Spinal cord (tissue), 10 donors: ENCODE data around the gene UHMK1. TPM values are rescaled to one million over a fixed set of nuclear protein-coding genes. Genes with fewer than 3 reads are reported as not detected.
"Not testable (repeated sequence)": the region's sequence is repeated elsewhere in the genome, so short reads cannot be mapped to it uniquely, and the experiment has no call there.

Experiments
- DNase-seq, 6 donors: peaks; one replicate each; pipeline versions ENCODE4 v3.0.0 to v3.0.0-alpha.2; 2013 to 2015; ENCODE audit warnings: low spot score in 6 of 6, low read depth in 4 of 6
- H3K27ac ChIP-seq: one replicate; pipeline ENCODE4 v1.5.1; 2013; ENCODE audit warnings: low read depth, low read length, control low read depth
- H3K27me3 ChIP-seq: one replicate; pipeline ENCODE4 v1.6.1; 2013; ENCODE audit warnings: low read length; ENCODE audit not compliant: control insufficient read depth, insufficient read depth
- H3K36me3 ChIP-seq: one replicate; pipeline ENCODE4 v1.6.1; 2013; ENCODE audit warnings: low read length; ENCODE audit not compliant: control insufficient read depth, insufficient read depth
- H3K4me1 ChIP-seq: one replicate; pipeline ENCODE4 v1.6.1; 2013; ENCODE audit warnings: low read length; ENCODE audit not compliant: control insufficient read depth, insufficient read depth
- H3K4me3 ChIP-seq: one replicate; pipeline ENCODE4 v1.5.1; 2013; ENCODE audit warnings: low read depth, low read length, control low read depth
- H3K9me3 ChIP-seq: one replicate; pipeline ENCODE4 v1.6.1; 2013; ENCODE audit warnings: low read length; ENCODE audit not compliant: control insufficient read depth, insufficient read depth
- WGBS: methylation state at CpG from one replicate; pipeline ENCODE4 v1.1.5; 2013; ENCODE audit warnings: missing lambda C conversion rate; ENCODE audit not compliant: insufficient coverage; 5-methylcytosine and 5-hydroxymethylcytosine counted together
- polyA plus RNA-seq, 2 donors: library from polyadenylated mRNA; unstranded; fragments of 120-200 nt; gene quantifications; one replicate each; pipeline ENCODE4 v1.2.1, GENCODE V29; 2013; ENCODE audit not compliant: insufficient read length in 2 of 2
- total RNA-seq, 2 donors: library from RNA; depleted of rRNA in 1 of 2; stranded (reverse); fragments of 120-200 nt in 1 of 2; fragments of >200 nt in 1 of 2; gene quantifications; one replicate each; pipeline versions ENCODE4 v1.2.3 to v1.2.4, GENCODE V29; 2013 to 2014
- donor health status: healthy.

The UHMK1 gene
- total and polyA plus RNA-seq, 4 donors = 21.0 to 105 (median 29.0) TPM

DNA sequence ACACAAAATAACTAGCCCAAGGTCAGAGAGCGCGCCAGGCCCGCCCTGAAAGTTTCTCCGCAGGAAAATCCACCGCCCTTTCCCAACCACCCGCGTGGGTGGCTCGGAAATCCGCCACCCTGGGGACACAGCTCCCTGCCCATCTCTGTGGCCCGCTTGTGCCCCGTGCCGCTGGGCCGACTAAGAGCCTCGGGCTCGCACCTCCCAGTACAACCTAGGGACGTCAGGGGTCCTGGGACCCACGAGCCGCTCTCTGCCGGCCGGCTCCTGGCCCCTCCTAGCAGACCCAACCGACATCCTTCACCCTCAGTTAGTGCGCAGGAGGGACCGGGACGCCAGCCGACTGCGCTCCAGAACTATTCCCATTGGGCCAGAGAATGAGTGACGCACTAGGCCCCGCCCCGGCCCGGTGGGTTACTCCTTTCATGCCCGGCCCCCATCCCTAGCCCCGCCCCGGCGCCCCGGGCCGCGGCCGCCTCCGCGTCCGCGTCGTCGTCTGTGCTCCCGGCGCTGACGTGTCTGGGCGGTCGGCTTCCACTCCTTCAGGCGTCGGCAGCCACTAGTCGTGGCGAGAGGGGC, 63.5 kb downstream of the UHMK1 start:
- Histone ChIP-seq H3K27ac (peak overlapping the region; percentile 94), H3K9me3 (no peaks in the 10 kb centered on the region), H3K4me1 (peaks cover 8% of the 10 kb centered on the region), H3K4me3 (peak overlapping the region; percentile 88), H3K27me3 (no peaks in the 10 kb centered on the region), H3K36me3 (no peaks in the 10 kb centered on the region)
- peak; percentile 89 to 99 (median 94) for DNase-seq
- under 1% methylated on average over 53 of the region's 53 CpGs for WGBS

- Histone ChIP-seq H3K36me3 (no peaks in the 10 kb centered on the region), H3K27ac (peak within 1 kb of the TSS; percentile 94), H3K4me3 (peak within 1 kb of the TSS; percentile 88), H3K4me1 (peaks cover 8% of the 10 kb centered on the region), H3K9me3 (no peaks in the 10 kb centered on the region), H3K27me3 (no peaks in the 10 kb centered on the region)
- WGBS = under 1% methylated on average over 63 of the region's 69 CpGs
- peak in 2 of 6 donors; percentile 15 to 38 for DNase-seq
These were observed 64.2 kb downstream of the UHMK1 start, which contains the start of gene UAP1 for GRCh38 chr1:162561616-162562469. UAP1 (plus strand) TSS chr1:162561722; CDS start chr1:162566069, 4,347 bp downstream.

- Histone ChIP-seq H3K27ac (peak overlapping the region; percentile 57), H3K36me3 (no peaks in the 10 kb centered on the region), H3K4me1 (peaks cover 8% of the 10 kb centered on the region), H3K9me3 (no peaks in the 10 kb centered on the region), H3K27me3 (no peaks in the 10 kb centered on the region), H3K4me3 (peak overlapping the region; percentile 88)
- WGBS = 61% methylated on average over 3 of the region's 5 CpGs
- DNase-seq = peak in 3 of 6 donors; percentile 7 to 41 (median 35)
These were observed 64.8 kb downstream of the UHMK1 start for GRCh38 chr1:162562470-162562828.

DNA sequence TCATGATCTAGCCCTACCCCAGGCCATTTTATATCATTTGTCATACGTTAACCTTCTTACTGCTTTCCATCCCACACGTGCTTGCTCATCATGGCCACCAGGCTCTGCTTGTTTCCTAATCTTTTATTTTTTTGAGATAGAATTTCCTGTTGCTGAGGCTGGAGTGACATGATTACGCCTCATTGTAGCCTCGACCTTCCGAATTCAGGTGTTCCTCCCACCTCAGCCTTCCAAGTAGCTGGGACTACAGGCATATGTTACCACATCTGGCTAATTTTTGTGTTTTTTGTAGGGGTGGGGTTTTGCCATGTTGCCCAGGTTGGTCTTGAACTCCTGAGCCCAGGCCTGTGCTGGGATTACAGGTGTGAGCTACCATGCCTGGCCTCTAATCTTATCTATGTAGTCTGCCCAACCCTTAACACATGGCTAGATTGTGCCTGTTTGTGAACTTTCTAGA, 67.2 kb downstream of the UHMK1 start:
- Histone ChIP-seq H3K36me3 (peaks cover 4% of the 10 kb centered on the region), H3K9me3 (no peaks in the 10 kb centered on the region), H3K27ac (no peak overlapping the region), H3K27me3 (no peaks in the 10 kb centered on the region), H3K4me1 (peaks cover 8% of the 10 kb centered on the region), H3K4me3 (no peak overlapping the region)
- WGBS = no CpG with 5 or more reads among the region's 5 CpGs
- no peak for DNase-seq

- H3K4me1 ChIP-seq = peaks cover 8% of the 10 kb centered on the region
- H3K27me3 ChIP-seq = no peaks in the 10 kb centered on the region
- no peak for DNase-seq
- H3K4me3 ChIP-seq = no peak overlapping the region
- peaks cover 4% of the 10 kb centered on the region for H3K36me3 ChIP-seq
- H3K9me3 ChIP-seq = no peaks in the 10 kb centered on the region
- no peak overlapping the region for H3K27ac ChIP-seq
These were observed 67.8 kb downstream of the UHMK1 start for GRCh38 chr1:162565460-162565859.

DNA sequence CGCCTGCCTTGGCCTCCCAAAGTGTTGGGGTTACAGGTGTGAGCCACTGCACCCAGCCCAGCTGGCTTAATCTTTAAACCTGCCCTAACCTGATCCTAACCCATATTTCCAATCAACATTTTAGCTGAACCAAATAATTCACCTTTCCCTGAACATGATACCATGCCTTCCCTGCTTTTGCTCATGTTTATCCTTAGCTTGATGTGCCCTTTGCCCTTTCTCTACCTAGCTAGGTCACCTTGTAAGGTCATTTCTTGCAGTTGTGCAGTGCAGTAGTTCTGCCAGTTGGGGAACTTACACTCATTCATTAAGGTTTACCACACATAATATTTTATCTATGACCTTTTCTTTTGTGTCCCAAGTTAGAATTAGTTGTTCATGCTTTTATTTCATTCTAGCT, 69.3 kb downstream of the UHMK1 start:
- no peak for DNase-seq
- Histone ChIP-seq H3K27me3 (no peaks in the 10 kb centered on the region), H3K36me3 (peaks cover 4% of the 10 kb centered on the region), H3K9me3 (no peaks in the 10 kb centered on the region), H3K27ac (no peak overlapping the region), H3K4me1 (peaks cover 2% of the 10 kb centered on the region), H3K4me3 (no peak overlapping the region)
- WGBS = 78% methylated on average over 1 of the region's 1 CpG

- no peak for DNase-seq
- no peaks in the 10 kb centered on the region for H3K4me1 ChIP-seq
- no CpG with 5 or more reads among the region's 4 CpGs for WGBS
- peaks cover 4% of the 10 kb centered on the region for H3K36me3 ChIP-seq
- H3K27ac ChIP-seq = no peak overlapping the region
- H3K4me3 ChIP-seq = no peak overlapping the region
- no peaks in the 10 kb centered on the region for H3K9me3 ChIP-seq
- no peaks in the 10 kb centered on the region for H3K27me3 ChIP-seq
These were observed 71.2 kb downstream of the UHMK1 start for GRCh38 chr1:162568802-162569201.

- WGBS = no CpG with 5 or more reads among the region's 1 CpG
- H3K27me3 ChIP-seq = no peaks in the 10 kb centered on the region
- H3K27ac ChIP-seq = no peak overlapping the region
These were observed 73.1 kb downstream of the UHMK1 start for GRCh38 chr1:162570718-162571117.

DNA sequence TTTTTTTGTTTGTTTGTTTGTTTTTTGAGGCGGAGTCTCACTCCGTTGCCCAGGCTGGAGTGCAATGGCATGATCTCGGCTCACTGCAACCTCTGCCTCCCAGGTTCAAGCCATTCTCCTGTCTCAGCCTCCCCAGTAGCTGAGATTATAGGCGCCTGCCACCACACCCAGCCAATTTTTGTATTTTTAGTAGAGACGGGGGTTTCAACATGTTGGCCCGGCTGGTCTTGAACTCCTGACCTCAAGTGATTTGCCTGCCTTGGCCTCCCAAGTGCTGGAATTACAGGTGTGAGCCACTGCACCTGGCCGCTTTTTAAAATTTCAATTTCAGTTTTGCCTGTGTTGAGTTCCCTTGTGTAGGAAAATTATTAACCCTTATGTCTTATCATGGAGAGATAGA, 73.5 kb downstream of the UHMK1 start:
- WGBS = 83% methylated on average over 6 of the region's 7 CpGs

More at GRCh38 chr1:162570718-162571117, 73.1 kb downstream of the UHMK1 start:
- Histone ChIP-seq H3K4me3 (no peak overlapping the region), H3K4me1 (no peaks in the 10 kb centered on the region), H3K36me3 (peaks cover 4% of the 10 kb centered on the region), H3K9me3 (no peaks in the 10 kb centered on the region)
- no peak for DNase-seq

DNA sequence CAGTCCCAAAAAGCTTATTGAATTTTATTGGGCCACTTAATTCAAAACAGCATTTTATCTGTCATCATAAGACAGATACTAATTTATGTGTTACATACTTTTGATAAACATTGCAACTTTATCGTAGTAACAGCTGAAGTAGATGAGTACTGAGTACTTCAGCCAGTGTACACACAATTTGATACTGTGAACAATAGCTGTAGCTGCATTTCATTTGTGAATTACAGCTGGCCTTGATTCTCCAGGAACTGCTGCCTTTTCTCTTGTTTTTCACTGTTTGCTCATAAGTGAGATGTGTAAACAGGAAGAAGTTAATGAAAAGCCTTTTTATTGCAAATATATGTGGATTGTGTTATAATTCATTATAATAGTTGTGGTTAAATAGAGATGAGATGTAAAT, 74.1 kb downstream of the UHMK1 start:
- H3K27me3 ChIP-seq = no peaks in the 10 kb centered on the region
- 83% methylated on average over 1 of the region's 1 CpG for WGBS
- no peaks in the 10 kb centered on the region for H3K9me3 ChIP-seq
- H3K4me3 ChIP-seq = no peak overlapping the region
- DNase-seq = no peak
- no peak overlapping the region for H3K27ac ChIP-seq
- H3K36me3 ChIP-seq = peaks cover 4% of the 10 kb centered on the region
- H3K4me1 ChIP-seq = no peaks in the 10 kb centered on the region

More for the DNA sequence above, 73.5 kb downstream of the UHMK1 start:
- H3K4me3 ChIP-seq, H3K9me3 ChIP-seq, H3K36me3 ChIP-seq, H3K27me3 ChIP-seq, H3K4me1 ChIP-seq, DNase-seq, H3K27ac ChIP-seq: not testable (repeated sequence)
